Mesendoderm (in vitro differentiated cells): ENCODE results near the gene PPT2.

Source experiments
- DNase-seq: peaks from one replicate; pipeline ENCODE4 v3.0.0; 2013
- H2AK5ac ChIP-seq: 2 replicates; pipeline ENCODE4 v1.6.1; 2013; ENCODE audit warnings: low read length, inconsistent platforms
- H2BK120ac ChIP-seq: 2 replicates; pipeline ENCODE4 v1.6.1; 2013; ENCODE audit warnings: low read depth, mild to moderate bottlenecking, low read length, moderate library complexity, mixed read lengths
- H2BK15ac ChIP-seq: replicated peaks from 2 replicates; pipeline ENCODE4 v1.6.1; 2013; ENCODE audit warnings: low read depth, mild to moderate bottlenecking, moderate library complexity
- H2BK5ac ChIP-seq: 2 replicates; pipeline ENCODE4 v1.6.1; 2013; ENCODE audit warnings: low read length, inconsistent platforms
- H3K18ac ChIP-seq: 2 replicates; pipeline ENCODE4 v1.6.1; 2013; ENCODE audit warnings: mild to moderate bottlenecking, low read length, mixed read lengths
- H3K23ac ChIP-seq: one replicate; pipeline ENCODE4 v1.6.1; 2013; ENCODE audit warnings: low read length
- H3K27ac ChIP-seq: 2 replicates; pipeline ENCODE4 v1.5.1; 2013; ENCODE audit warnings: low read depth, mild to moderate bottlenecking, inconsistent platforms, low read length, moderate library complexity
- H3K27me3 ChIP-seq: 2 replicates; pipeline ENCODE4 v1.6.1; 2013; ENCODE audit warnings: low read length, control low read depth, mild to moderate bottlenecking, inconsistent platforms; ENCODE audit not compliant: insufficient read depth, poor library complexity
- H3K36me3 ChIP-seq: 2 replicates; pipeline ENCODE4 v1.6.1; 2013; ENCODE audit warnings: low read length, inconsistent platforms; ENCODE audit not compliant: control insufficient read depth, insufficient read depth
- H3K4ac ChIP-seq: one replicate; pipeline ENCODE4 v1.6.1; 2013; ENCODE audit warnings: low read depth, mild to moderate bottlenecking, low read length, moderate library complexity
- H3K4me1 ChIP-seq: 2 replicates; pipeline ENCODE4 v1.6.1; 2013; ENCODE audit warnings: low read depth, low read length, inconsistent platforms; ENCODE audit not compliant: control insufficient read depth
- H3K4me2 ChIP-seq: 2 replicates; pipeline ENCODE4 v1.6.1; 2013; ENCODE audit warnings: low read length
- H3K4me3 ChIP-seq: 2 replicates; pipeline ENCODE4 v1.5.1; 2013; ENCODE audit warnings: mild to moderate bottlenecking, low read length
- H3K56ac ChIP-seq: one replicate; pipeline ENCODE4 v1.6.1; 2013; ENCODE audit warnings: low read length
- H3K79me1 ChIP-seq: 2 replicates; pipeline ENCODE4 v1.6.1; 2013; ENCODE audit warnings: low read length, inconsistent platforms
- H3K79me2 ChIP-seq: 2 replicates; pipeline ENCODE4 v1.6.1; 2013; ENCODE audit warnings: mild to moderate bottlenecking, low read length; ENCODE audit not compliant: control insufficient read depth, insufficient read depth
- H3K9ac ChIP-seq: 2 replicates; pipeline ENCODE4 v1.6.1; 2013; ENCODE audit warnings: low read length, inconsistent platforms
- H4K5ac ChIP-seq: one replicate; pipeline ENCODE4 v1.6.1; 2013; ENCODE audit warnings: low read length
- H4K8ac ChIP-seq: one replicate; pipeline ENCODE4 v1.6.1; 2013; ENCODE audit warnings: low read depth, mild to moderate bottlenecking, control low read depth, low read length, moderate library complexity
- WGBS: extraction: QIAGEN DNeasy Blood & Tissue Kit; methylation state at CpG from one replicate; pipeline ENCODE4 v1.1.7; 2013; ENCODE audit warnings: low lambda C conversion rate, missing lambda C conversion rate; ENCODE audit not compliant: insufficient coverage; ENCODE audit errors: extremely low coverage; 5-methylcytosine and 5-hydroxymethylcytosine counted together

The PPT2 gene

GRCh38 chr6:32127717-32128592 is 26.0 kb upstream of the PPT2 start, which contains the start of gene ATF6B:
Gene ATF6B, minus strand, starts transcription at chr6:32128246. Its CDS starts 39 bp downstream, at chr6:32128207.
- peak; percentile 100 for DNase-seq
- Histone ChIP-seq H3K36me3 (no peaks in the 10 kb centered on the region), H4K5ac (no peak within 1 kb of the TSS), H3K27ac (peak within 1 kb of the TSS; percentile 50), H3K18ac (peak within 1 kb of the TSS; percentile 24), H2BK5ac (peak within 1 kb of the TSS; percentile 92), H2BK120ac (no peak within 1 kb of the TSS), H3K4me2 (peak within 1 kb of the TSS; percentile 78), H3K79me1 (peaks cover 12% of the 10 kb centered on the region), H3K79me2 (peaks cover 4% of the 10 kb centered on the region), H3K27me3 (no peaks in the 10 kb centered on the region), H2BK15ac (no peak within 1 kb of the TSS), H2AK5ac (no peak within 1 kb of the TSS), H3K9ac (peak within 1 kb of the TSS; percentile 88), H4K8ac (no peak within 1 kb of the TSS), H3K4me1 (peaks cover 5% of the 10 kb centered on the region), H3K4ac (no peak within 1 kb of the TSS), H3K56ac (peak within 1 kb of the TSS; percentile 99), H3K4me3 (peak within 1 kb of the TSS; percentile 99), H3K23ac (no peak within 1 kb of the TSS)
- WGBS: no CpG with 5 or more reads among the region's 44 CpGs

- no peak for DNase-seq
Observed at GRCh38 chr6:32128751-32129296, 25.1 kb upstream of the PPT2 start.

DNA sequence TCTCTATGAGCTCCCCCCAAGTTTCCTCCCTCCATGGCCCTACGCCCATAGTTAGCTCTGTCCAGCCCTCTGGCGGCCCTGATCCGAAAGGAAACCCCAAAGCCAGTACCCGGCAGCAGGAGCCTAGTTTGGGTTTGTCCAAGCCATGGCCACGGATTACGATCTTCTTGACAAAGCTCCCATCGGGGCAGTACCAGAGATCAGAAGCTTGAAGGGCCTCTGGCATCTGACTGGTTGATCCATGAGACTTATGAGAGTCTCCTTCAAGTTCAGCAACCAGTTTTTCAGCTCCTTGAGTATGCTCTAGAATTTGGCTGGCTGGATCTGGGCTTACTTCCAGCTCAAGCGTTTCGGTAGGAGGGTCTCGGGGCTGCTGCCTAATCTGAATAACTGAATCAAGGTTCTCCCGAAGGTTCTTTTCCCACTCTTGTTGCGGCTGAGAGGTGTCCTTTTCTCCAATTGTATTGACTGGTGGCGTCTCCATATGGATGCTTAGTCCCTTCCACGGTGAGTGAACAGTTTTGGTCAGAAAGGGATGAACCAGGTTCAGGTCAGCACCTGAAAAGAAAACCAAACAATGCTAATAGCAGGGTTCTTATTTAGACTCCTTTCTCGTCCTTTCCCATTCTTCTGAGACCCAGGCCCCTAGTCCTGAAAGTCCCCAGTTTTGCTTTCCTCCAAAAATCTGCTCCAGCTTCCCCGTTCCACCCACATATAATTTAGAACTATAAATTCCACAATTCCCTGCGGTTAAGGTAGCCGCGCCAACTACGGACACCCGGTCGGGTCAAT is 24.4 kb upstream of the PPT2 start:
- no CpG with 5 or more reads among the region's 22 CpGs for WGBS
- Histone ChIP-seq H2AK5ac (peak overlapping the region; percentile 75), H3K18ac (peak overlapping the region; percentile 86), H3K56ac (peak overlapping the region; percentile 97), H3K36me3 (no peaks in the 10 kb centered on the region), H3K4me2 (peak overlapping the region; percentile 65), H3K79me1 (peaks cover 12% of the 10 kb centered on the region), H3K4me3 (peak overlapping the region; percentile 88), H3K27ac (peak overlapping the region; percentile 39), H2BK5ac (peak overlapping the region; percentile 17), H3K4me1 (peaks cover 5% of the 10 kb centered on the region), H2BK15ac (no peak overlapping the region), H4K8ac (no peak overlapping the region), H3K4ac (peak overlapping the region; percentile 25), H3K9ac (peak overlapping the region; percentile 94), H3K27me3 (no peaks in the 10 kb centered on the region), H2BK120ac (no peak overlapping the region), H3K79me2 (peaks cover 4% of the 10 kb centered on the region), H4K5ac (no peak overlapping the region), H3K23ac (no peak overlapping the region)
- DNase-seq: no peak

More at GRCh38 chr6:32128751-32129296, 25.1 kb upstream of the PPT2 start:
- Histone ChIP-seq H3K4me2 (peak overlapping the region; percentile 27), H3K79me1 (peaks cover 12% of the 10 kb centered on the region), H2BK5ac (no peak overlapping the region), H3K23ac (no peak overlapping the region), H3K4ac (no peak overlapping the region), H3K4me3 (no peak overlapping the region), H3K27me3 (no peaks in the 10 kb centered on the region), H3K4me1 (peaks cover 5% of the 10 kb centered on the region), H3K56ac (peak overlapping the region; percentile 82), H3K27ac (no peak overlapping the region), H3K79me2 (peaks cover 4% of the 10 kb centered on the region), H2BK120ac (no peak overlapping the region), H2AK5ac (no peak overlapping the region), H4K5ac (no peak overlapping the region), H4K8ac (no peak overlapping the region), H3K18ac (no peak overlapping the region), H2BK15ac (no peak overlapping the region), H3K9ac (peak overlapping the region; percentile 40), H3K36me3 (no peaks in the 10 kb centered on the region)
- no CpG with 5 or more reads among the region's 13 CpGs for WGBS

DNA sequence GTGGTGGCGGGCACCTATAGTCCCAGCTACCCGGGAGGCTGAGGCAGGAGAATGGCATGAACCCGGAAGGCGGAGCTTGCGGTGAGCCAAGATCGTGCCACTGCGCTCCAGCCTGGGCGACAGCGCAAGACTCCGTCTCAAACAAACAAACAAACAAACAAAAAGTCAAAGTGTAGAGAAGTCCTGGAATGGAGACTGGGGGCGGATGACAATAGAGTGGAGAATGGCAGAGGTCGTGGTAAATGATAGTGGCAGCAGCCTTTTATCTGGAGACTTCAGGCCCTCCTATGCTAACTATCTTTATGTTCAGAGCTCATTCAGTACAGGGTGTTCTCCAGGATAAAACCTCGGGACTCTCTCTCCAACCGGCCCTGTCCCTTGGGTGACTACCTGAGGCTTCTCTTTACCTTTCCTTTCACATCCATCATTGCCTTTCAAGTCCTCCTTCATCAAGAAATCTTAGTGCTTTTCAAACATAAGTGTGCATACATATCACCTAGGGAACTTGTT is 22.4 kb upstream of the PPT2 start:
- no peak overlapping the region for H2BK120ac ChIP-seq

GRCh38 chr6:32132110-32132509 is 21.8 kb upstream of the PPT2 start:
- no peak overlapping the region for H3K18ac ChIP-seq
- no peaks in the 10 kb centered on the region for H3K27me3 ChIP-seq
- no peak overlapping the region for H2BK120ac ChIP-seq
- H3K4ac ChIP-seq: no peak overlapping the region
- no peak overlapping the region for H2BK5ac ChIP-seq
- peaks cover 4% of the 10 kb centered on the region for H3K79me2 ChIP-seq
- H3K27ac ChIP-seq: no peak overlapping the region
- H2AK5ac ChIP-seq: no peak overlapping the region
- H4K8ac ChIP-seq: no peak overlapping the region
- H3K79me1 ChIP-seq: peaks cover 12% of the 10 kb centered on the region
- H3K56ac ChIP-seq: no peak overlapping the region
- H2BK15ac ChIP-seq: no peak overlapping the region
- no peak overlapping the region for H4K5ac ChIP-seq
- H3K4me3 ChIP-seq: no peak overlapping the region
- H3K9ac ChIP-seq: no peak overlapping the region
- H3K4me1 ChIP-seq: peaks cover 5% of the 10 kb centered on the region
- no peak overlapping the region for H3K23ac ChIP-seq
- H3K4me2 ChIP-seq: no peak overlapping the region
- no peaks in the 10 kb centered on the region for H3K36me3 ChIP-seq
- DNase-seq: no peak

More for the DNA sequence above, 22.4 kb upstream of the PPT2 start:
- no peaks in the 10 kb centered on the region for H3K27me3 ChIP-seq
- no peaks in the 10 kb centered on the region for H3K36me3 ChIP-seq
- H3K18ac ChIP-seq: no peak overlapping the region
- no peak overlapping the region for H3K4me2 ChIP-seq
- H3K27ac ChIP-seq: no peak overlapping the region
- H4K5ac ChIP-seq: no peak overlapping the region
- H2BK5ac ChIP-seq: no peak overlapping the region
- peaks cover 12% of the 10 kb centered on the region for H3K79me1 ChIP-seq
- no peak overlapping the region for H3K4ac ChIP-seq
- peaks cover 5% of the 10 kb centered on the region for H3K4me1 ChIP-seq
- no peak overlapping the region for H3K9ac ChIP-seq
- no peak overlapping the region for H2AK5ac ChIP-seq
- DNase-seq: no peak
- H4K8ac ChIP-seq: no peak overlapping the region
- H3K79me2 ChIP-seq: peaks cover 4% of the 10 kb centered on the region
- no peak overlapping the region for H3K23ac ChIP-seq
- H2BK15ac ChIP-seq: no peak overlapping the region
- no peak overlapping the region for H3K4me3 ChIP-seq
- no CpG with 5 or more reads among the region's 14 CpGs for WGBS
- H3K56ac ChIP-seq: no peak overlapping the region
